A549 (cell line): ENCODE measurements around the gene CYP4F11. TPM values are rescaled to one million over a fixed set of nuclear protein-coding genes. Genes with fewer than 3 reads are reported as not detected.
A peak's percentile ranks its signal among the peaks of the same experiment; 100 is the strongest.

ENCODE experiments used
- ATAC-seq, 2 experiments: fragments of 200-7000 bp in 1 of 2; fragments of >200 bp in 1 of 2; cut with Nextera tagmentation in 1 of 2; cut with Tn5 transposase in 1 of 2; 3 replicates each; pipeline versions ENCODE4 v1.8.0 to v1.9.1; 2018 to 2020; ENCODE audit warnings: mild to moderate bottlenecking in 1 of 2, moderate library complexity in 1 of 2
- CTCF ChIA-PET: fragments of 300-600 bp; sonication (Branson Sonifier 250); formaldehyde crosslinking; extraction: SDS; loops from one replicate; lab custom pipeline; 2021; ENCODE audit warnings: antibody characterized with exemption, inconsistent platforms; lab: Yijun Ruan, JAX
- POLR2A ChIA-PET: fragments of 350-600 bp; formaldehyde crosslinking; extraction: SDS; loops from one replicate; lab custom pipeline; 2021; ENCODE audit warnings: antibody characterized with exemption, inconsistent platforms; lab: Yijun Ruan, JAX
- DNase-seq, 2 experiments: peaks; one replicate each; pipeline versions ENCODE4 v3.0.0 to v3.0.0-alpha.2; 2011 to 2016; ENCODE audit warnings: low read depth in 1 of 2, low spot score in 1 of 2
- FAIRE-seq: peaks from 2 replicates; lab custom pipeline; 2011; peaks lifted over from hg19 to GRCh38; lab: Jason Lieb, UNC
- H3K27ac ChIP-seq, 2 experiments: fragments of >200 bp; sonication (Bioruptor Twin); formaldehyde crosslinking; 3 replicates each; pipeline ENCODE4 v1.5.1; 2016 to 2017
- H3K4me1 ChIP-seq: fragments of >200 bp; sonication (Bioruptor Twin); formaldehyde crosslinking; 3 replicates; pipeline ENCODE4 v1.6.1; 2016
- H3K4me2 ChIP-seq: fragments of >200 bp; sonication (Bioruptor Twin); formaldehyde crosslinking; 3 replicates; pipeline ENCODE4 v1.6.1; 2016
- H3K4me3 ChIP-seq: fragments of >200 bp; sonication (Bioruptor Twin); formaldehyde crosslinking; 3 replicates; pipeline ENCODE4 v1.5.1; 2016
- H3K9me3 ChIP-seq: fragments of >200 bp; sonication (Bioruptor Twin); formaldehyde crosslinking; 3 replicates; pipeline ENCODE4 v1.6.1; 2016
- BHLHE40 ChIP-seq: IDR thresholded peaks from 2 replicates; pipeline ENCODE4 v1.6.1; 2012; ENCODE audit warnings: low read depth, low read length, inconsistent platforms
- CEBPB ChIP-seq, 2 experiments: fragments of >200 bp in 1 of 2; sonication (Bioruptor Twin) in 1 of 2; formaldehyde crosslinking in 1 of 2; IDR thresholded peaks; 2 replicates each; pipeline ENCODE4 v1.6.1; 2012 to 2016
- CHD2 ChIP-seq: fragments of 150-350 bp; IDR thresholded peaks from 2 replicates; pipeline ENCODE4 v1.6.1; 2014; ENCODE audit warnings: low read length; ENCODE audit not compliant: partially characterized antibody
- CHD4 ChIP-seq: fragments of 200-600 bp; sonication (generic); IDR thresholded peaks from 2 replicates; pipeline ENCODE4 v1.6.1; 2016; ENCODE audit warnings: antibody characterized with exemption, mild to moderate bottlenecking, borderline replicate concordance
- EHF ChIP-seq: fragments of 250-450 bp; sonication (Bioruptor Pico); IDR thresholded peaks from 2 replicates; pipeline ENCODE4 v1.5.0; 2020; ENCODE audit warnings: mild to moderate bottlenecking
- EP300 ChIP-seq, 2 experiments: fragments of >200 bp; sonication (Bioruptor Twin); formaldehyde crosslinking; IDR thresholded peaks; 2 replicates in 1 of 2; 3 replicates in 1 of 2; pipeline ENCODE4 v1.6.1; 2016 to 2017
- GATA3 ChIP-seq: IDR thresholded peaks from 2 replicates; pipeline ENCODE4 v1.6.1; 2012; ENCODE audit warnings: borderline replicate concordance
- HDAC2 ChIP-seq: fragments of 200-600 bp; sonication (generic); IDR thresholded peaks from 2 replicates; pipeline ENCODE4 v1.6.1; 2016
- JUN ChIP-seq, 2 experiments: fragments of >200 bp; sonication (Bioruptor Twin); formaldehyde crosslinking; IDR thresholded peaks; 2 replicates in 1 of 2; 3 replicates in 1 of 2; pipeline ENCODE4 v1.6.1; 2016 to 2017
- KDM1A ChIP-seq: fragments of 200-600 bp; sonication (generic); IDR thresholded peaks from 2 replicates; pipeline ENCODE4 v1.6.1; 2016; ENCODE audit warnings: low read depth, mild to moderate bottlenecking
- KDM5A ChIP-seq: fragments of 200-600 bp; sonication (generic); IDR thresholded peaks from 2 replicates; pipeline ENCODE4 v1.6.1; 2016; ENCODE audit warnings: antibody characterized with exemption, mild to moderate bottlenecking
- MYC ChIP-seq: IDR thresholded peaks from 2 replicates; pipeline ENCODE4 v1.6.1; 2012; ENCODE audit warnings: mild to moderate bottlenecking, inconsistent platforms, low read length, improper control_type of control experiment, borderline replicate concordance
- NFE2L2 ChIP-seq: fragments of 150-350 bp; conservative IDR thresholded peaks from 2 replicates; pipeline ENCODE4 v1.6.1; 2014; ENCODE audit warnings: low read length
- PHF8 ChIP-seq: fragments of 200-600 bp; sonication (generic); IDR thresholded peaks from 2 replicates; pipeline ENCODE4 v1.6.1; 2016; ENCODE audit warnings: low read depth, mild to moderate bottlenecking, antibody characterized with exemption, moderate library complexity, borderline replicate concordance
- POLR2A ChIP-seq: IDR thresholded peaks from 2 replicates; pipeline ENCODE4 v1.6.1; 2012; ENCODE audit warnings: mild to moderate bottlenecking, low read length
- RAD21 ChIP-seq, 2 experiments: fragments of >200 bp in 1 of 2; sonication (Bioruptor Twin) in 1 of 2; formaldehyde crosslinking in 1 of 2; IDR thresholded peaks in 1 of 2; conservative IDR thresholded peaks in 1 of 2; 2 replicates in 1 of 2; 3 replicates in 1 of 2; pipeline ENCODE4 v1.6.1; 2012 to 2018; ENCODE audit warnings: inconsistent platforms in 1 of 2
- RNF2 ChIP-seq: fragments of 200-600 bp; sonication (generic); IDR thresholded peaks from 2 replicates; pipeline ENCODE4 v1.6.1; 2016; ENCODE audit warnings: low read depth, mild to moderate bottlenecking, antibody characterized with exemption, moderate library complexity, borderline replicate concordance
- SMC3 ChIP-seq: fragments of >200 bp; sonication (Bioruptor Twin); formaldehyde crosslinking; IDR thresholded peaks from 3 replicates; pipeline ENCODE4 v1.6.1; 2018; ENCODE audit warnings: inconsistent platforms
- TFCP2L1 ChIP-seq: fragments of 250-450 bp; sonication (Bioruptor Pico); IDR thresholded peaks from 2 replicates; pipeline ENCODE4 v1.5.0; 2021; ENCODE audit warnings: mild to moderate bottlenecking
- TP53 ChIP-seq: fragments of 250-450 bp; sonication (Bioruptor Pico); IDR thresholded peaks from 2 replicates; pipeline ENCODE4 v1.5.0; 2021; ENCODE audit warnings: mild to moderate bottlenecking, moderate library complexity
- ZSCAN20 ChIP-seq: fragments of 250-450 bp; sonication (Bioruptor Pico); IDR thresholded peaks from 2 replicates; pipeline ENCODE4 v1.8.0; 2022; ENCODE audit warnings: mild to moderate bottlenecking, moderate library complexity
- WGBS: methylation state at CpG from one replicate; pipeline ENCODE4 v1.1.6; 2017; ENCODE audit errors: missing lambda C conversion rate; 5-methylcytosine and 5-hydroxymethylcytosine counted together
- polyA plus RNA-seq, 4 experiments: library from polyadenylated mRNA; depleted of rRNA in 3 of 4; stranded (reverse); fragments of >200 nt; fragmentation: RNase III in 1 of 4; extraction: RNeasy Plus Mini Kit Qiagen cat#74134 plus additional on column Dnase treatment in 1 of 4; gene quantifications; 2 replicates in 3 of 4; 3 replicates in 1 of 4; pipeline ENCODE4 v1.2.3, GENCODE V29; 2011 to 2017
- TF ChIP-seq, protein P1 (sequence below): fragments of 150-350 bp; IDR thresholded peaks from 2 replicates; pipeline ENCODE4 v1.6.1; 2014; ENCODE audit warnings: low read depth, mild to moderate bottlenecking, low read length
- TF ChIP-seq, protein P2 (sequence below): IDR thresholded peaks from 2 replicates; pipeline ENCODE4 v1.6.1; 2012
- TF ChIP-seq, protein P3 (sequence below): fragments of >200 bp; sonication (Bioruptor Twin); formaldehyde crosslinking; IDR thresholded peaks from 3 replicates; pipeline ENCODE4 v1.5.1; 2016
- TF ChIP-seq, protein P4 (sequence below): fragments of 200-600 bp; sonication (generic); IDR thresholded peaks from 2 replicates; pipeline ENCODE4 v1.6.1; 2016; ENCODE audit warnings: antibody characterized with exemption, mild to moderate bottlenecking, moderate library complexity
- TF ChIP-seq, protein P5 (sequence below): fragments of >200 bp; sonication (Bioruptor Twin); formaldehyde crosslinking; IDR thresholded peaks from 3 replicates; pipeline ENCODE4 v1.6.1; 2016

CYP4F11 gene
- polyA plus RNA-seq, 2 of the 4 experiments (the other 2 are of a cell fraction), result 4.0 to 26.2 TPM

DNA sequence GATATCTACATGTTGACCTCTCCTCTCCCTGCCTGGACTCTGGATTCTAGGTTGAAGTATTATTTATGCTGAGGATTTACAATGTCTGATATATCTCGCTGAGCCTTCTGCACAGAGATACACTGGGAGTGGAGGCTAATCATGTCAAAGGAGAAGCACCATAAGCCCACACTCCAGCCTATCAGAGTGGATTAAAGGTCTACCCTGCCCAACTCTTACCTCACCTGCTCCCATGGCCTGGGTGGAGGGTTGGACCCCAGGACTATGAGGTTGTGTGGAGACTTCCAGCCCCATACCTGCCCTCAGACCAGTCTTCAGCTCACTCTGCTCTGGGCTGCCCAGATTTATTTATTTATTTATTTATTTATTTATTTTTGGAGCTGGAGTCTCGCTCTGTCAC, 29.9 kb upstream of the CYP4F11 start:
- TF ChIP-seq SMC3 (no peak), GATA3 (no peak), CHD2 (no peak), ZSCAN20 (CRISPR knock-in tag) (no peak), HDAC2 (no peak), BHLHE40 (no peak), NFE2L2 (no peak), RNF2 (no peak), CEBPB (IDR thresholded peaks at IDR 0.05) (no peak), RAD21 (conservative IDR thresholded peaks at IDR 0.05 in 1 of 2, IDR thresholded peaks at IDR 0.05 in 1 of 2) (no peak), PHF8 (no peak), TP53 (CRISPR knock-in tag) (no peak)
- TF ChIP-seq, protein P1, sequence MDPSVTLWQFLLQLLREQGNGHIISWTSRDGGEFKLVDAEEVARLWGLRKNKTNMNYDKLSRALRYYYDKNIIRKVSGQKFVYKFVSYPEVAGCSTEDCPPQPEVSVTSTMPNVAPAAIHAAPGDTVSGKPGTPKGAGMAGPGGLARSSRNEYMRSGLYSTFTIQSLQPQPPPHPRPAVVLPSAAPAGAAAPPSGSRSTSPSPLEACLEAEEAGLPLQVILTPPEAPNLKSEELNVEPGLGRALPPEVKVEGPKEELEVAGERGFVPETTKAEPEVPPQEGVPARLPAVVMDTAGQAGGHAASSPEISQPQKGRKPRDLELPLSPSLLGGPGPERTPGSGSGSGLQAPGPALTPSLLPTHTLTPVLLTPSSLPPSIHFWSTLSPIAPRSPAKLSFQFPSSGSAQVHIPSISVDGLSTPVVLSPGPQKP, result no peak
- TF ChIP-seq, protein P2, sequence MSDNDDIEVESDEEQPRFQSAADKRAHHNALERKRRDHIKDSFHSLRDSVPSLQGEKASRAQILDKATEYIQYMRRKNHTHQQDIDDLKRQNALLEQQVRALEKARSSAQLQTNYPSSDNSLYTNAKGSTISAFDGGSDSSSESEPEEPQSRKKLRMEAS, result no peak
- H3K27ac ChIP-seq, result no peak overlapping the region
- H3K4me1 ChIP-seq, result no peaks in the 10 kb centered on the region
- H3K4me3 ChIP-seq, result no peak overlapping the region
- no peaks in the 10 kb centered on the region for H3K9me3 ChIP-seq
- no peak for DNase-seq
- no peak for ATAC-seq
- ChIA-PET CTCF (interaction anchor here (1.4 to 1.5 kb wide), 2 partner anchors 95 to 378 kb away, joined by 3 read pairs; no protein-coding TSS in a partner anchor), POLR2A (no interaction called here)
- no peak overlapping the region for H3K4me2 ChIP-seq
- WGBS, result 4% methylated on average over 2 of the region's 2 CpGs
- FAIRE-seq, result no peak

DNA sequence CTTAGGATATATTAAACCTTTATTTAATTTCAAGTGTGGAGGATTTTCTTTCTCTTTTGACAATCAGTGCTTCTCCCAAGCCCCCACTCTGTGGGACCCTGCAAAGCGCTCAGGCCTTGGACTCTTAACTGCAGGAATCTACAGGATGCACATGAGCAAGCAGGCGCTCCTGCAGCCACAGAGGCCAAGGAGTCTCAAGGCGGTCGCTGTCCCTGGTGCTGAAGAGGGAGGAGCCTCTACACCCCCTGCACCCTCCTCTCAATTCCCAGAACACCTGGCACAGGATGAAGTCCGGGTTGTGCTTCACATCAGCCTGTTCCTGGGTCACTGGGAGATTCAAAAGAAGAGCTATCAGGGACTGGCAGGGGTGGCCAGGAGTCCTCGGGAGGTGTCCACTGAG, 28.0 kb upstream of the CYP4F11 start:
- POLR2A ChIA-PET, result no interaction called here
- DNase-seq (no peak), ATAC-seq (no peak), FAIRE-seq (no peak)
- Histone ChIP-seq H3K27ac (no peak overlapping the region), H3K9me3 (no peaks in the 10 kb centered on the region), H3K4me3 (no peak overlapping the region), H3K4me2 (no peak overlapping the region), H3K4me1 (no peaks in the 10 kb centered on the region)
- TF ChIP-seq, protein P3, sequence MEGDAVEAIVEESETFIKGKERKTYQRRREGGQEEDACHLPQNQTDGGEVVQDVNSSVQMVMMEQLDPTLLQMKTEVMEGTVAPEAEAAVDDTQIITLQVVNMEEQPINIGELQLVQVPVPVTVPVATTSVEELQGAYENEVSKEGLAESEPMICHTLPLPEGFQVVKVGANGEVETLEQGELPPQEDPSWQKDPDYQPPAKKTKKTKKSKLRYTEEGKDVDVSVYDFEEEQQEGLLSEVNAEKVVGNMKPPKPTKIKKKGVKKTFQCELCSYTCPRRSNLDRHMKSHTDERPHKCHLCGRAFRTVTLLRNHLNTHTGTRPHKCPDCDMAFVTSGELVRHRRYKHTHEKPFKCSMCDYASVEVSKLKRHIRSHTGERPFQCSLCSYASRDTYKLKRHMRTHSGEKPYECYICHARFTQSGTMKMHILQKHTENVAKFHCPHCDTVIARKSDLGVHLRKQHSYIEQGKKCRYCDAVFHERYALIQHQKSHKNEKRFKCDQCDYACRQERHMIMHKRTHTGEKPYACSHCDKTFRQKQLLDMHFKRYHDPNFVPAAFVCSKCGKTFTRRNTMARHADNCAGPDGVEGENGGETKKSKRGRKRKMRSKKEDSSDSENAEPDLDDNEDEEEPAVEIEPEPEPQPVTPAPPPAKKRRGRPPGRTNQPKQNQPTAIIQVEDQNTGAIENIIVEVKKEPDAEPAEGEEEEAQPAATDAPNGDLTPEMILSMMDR, result no peak
- TF ChIP-seq, protein P4, sequence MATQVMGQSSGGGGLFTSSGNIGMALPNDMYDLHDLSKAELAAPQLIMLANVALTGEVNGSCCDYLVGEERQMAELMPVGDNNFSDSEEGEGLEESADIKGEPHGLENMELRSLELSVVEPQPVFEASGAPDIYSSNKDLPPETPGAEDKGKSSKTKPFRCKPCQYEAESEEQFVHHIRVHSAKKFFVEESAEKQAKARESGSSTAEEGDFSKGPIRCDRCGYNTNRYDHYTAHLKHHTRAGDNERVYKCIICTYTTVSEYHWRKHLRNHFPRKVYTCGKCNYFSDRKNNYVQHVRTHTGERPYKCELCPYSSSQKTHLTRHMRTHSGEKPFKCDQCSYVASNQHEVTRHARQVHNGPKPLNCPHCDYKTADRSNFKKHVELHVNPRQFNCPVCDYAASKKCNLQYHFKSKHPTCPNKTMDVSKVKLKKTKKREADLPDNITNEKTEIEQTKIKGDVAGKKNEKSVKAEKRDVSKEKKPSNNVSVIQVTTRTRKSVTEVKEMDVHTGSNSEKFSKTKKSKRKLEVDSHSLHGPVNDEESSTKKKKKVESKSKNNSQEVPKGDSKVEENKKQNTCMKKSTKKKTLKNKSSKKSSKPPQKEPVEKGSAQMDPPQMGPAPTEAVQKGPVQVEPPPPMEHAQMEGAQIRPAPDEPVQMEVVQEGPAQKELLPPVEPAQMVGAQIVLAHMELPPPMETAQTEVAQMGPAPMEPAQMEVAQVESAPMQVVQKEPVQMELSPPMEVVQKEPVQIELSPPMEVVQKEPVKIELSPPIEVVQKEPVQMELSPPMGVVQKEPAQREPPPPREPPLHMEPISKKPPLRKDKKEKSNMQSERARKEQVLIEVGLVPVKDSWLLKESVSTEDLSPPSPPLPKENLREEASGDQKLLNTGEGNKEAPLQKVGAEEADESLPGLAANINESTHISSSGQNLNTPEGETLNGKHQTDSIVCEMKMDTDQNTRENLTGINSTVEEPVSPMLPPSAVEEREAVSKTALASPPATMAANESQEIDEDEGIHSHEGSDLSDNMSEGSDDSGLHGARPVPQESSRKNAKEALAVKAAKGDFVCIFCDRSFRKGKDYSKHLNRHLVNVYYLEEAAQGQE, result peak; percentile 85
- CTCF ChIA-PET, result interaction anchor here (1.2 kb wide), 1 partner anchor 10 kb away, joined by 3 read pairs; no protein-coding TSS in a partner anchor
- 53% methylated on average over 6 of the region's 6 CpGs for WGBS

DNA sequence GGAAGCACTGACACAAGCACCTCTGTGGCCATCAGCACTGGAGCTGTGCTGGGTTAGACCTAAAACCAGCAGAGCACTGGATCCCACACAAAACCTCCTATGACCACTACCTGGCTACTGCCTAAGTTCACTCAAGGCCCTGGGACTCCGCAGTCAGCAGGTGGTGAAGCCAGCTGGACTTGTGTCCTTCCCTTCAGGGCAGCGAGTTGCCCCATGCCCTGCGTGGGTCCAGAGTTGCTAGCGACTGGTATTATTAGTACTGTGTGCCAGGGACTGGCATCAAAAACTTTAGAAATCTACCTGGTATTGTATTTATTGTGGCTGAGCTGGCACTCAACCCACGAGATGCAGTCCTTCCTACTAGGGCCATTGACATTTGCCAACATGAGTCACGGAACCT, 20.5 kb upstream of the CYP4F11 start:
- CTCF ChIA-PET, result no interaction called here
- DNase-seq (no peak), FAIRE-seq (no peak)

More for the DNA sequence above, 20.5 kb upstream of the CYP4F11 start:
- 32% methylated on average over 6 of the region's 6 CpGs for WGBS
- H3K4me3 ChIP-seq, result no peak overlapping the region
- no peak overlapping the region for H3K27ac ChIP-seq
- no peaks in the 10 kb centered on the region for H3K9me3 ChIP-seq
- no peak overlapping the region for H3K4me2 ChIP-seq
- POLR2A ChIA-PET, result no interaction called here
- no peaks in the 10 kb centered on the region for H3K4me1 ChIP-seq
- TF ChIP-seq KDM1A (no peak), CHD4 (no peak), MYC (no peak), JUN (IDR thresholded peaks at IDR 0.05) (no peak), EHF (CRISPR knock-in tag) (no peak), POLR2A (no peak), KDM5A (no peak), EP300 (IDR thresholded peaks at IDR 0.05) (no peak), TFCP2L1 (CRISPR knock-in tag) (no peak), SMC3 (no peak)
- TF ChIP-seq, protein P5, sequence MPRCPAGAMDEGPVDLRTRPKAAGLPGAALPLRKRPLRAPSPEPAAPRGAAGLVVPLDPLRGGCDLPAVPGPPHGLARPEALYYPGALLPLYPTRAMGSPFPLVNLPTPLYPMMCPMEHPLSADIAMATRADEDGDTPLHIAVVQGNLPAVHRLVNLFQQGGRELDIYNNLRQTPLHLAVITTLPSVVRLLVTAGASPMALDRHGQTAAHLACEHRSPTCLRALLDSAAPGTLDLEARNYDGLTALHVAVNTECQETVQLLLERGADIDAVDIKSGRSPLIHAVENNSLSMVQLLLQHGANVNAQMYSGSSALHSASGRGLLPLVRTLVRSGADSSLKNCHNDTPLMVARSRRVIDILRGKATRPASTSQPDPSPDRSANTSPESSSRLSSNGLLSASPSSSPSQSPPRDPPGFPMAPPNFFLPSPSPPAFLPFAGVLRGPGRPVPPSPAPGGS, result no peak
- TF ChIP-seq, protein P2, result no peak
- no peak for ATAC-seq
